Measurements from ENCODE around the gene MRPL51. TPM values are rescaled to one million over a fixed set of nuclear protein-coding genes. Genes with fewer than 3 reads are reported as not detected.

Gene MRPL51
- total and polyA plus RNA-seq, 2 donors (not counting 1 experiment from before 2014, with no cell fraction given), result 18.6 to 72.6 TPM

- WGBS (ENCODE audit: insufficient coverage), result 97% methylated on average over 12 of the region's 16 CpGs
- peak overlapping the region; percentile 98 for H3K9ac ChIP-seq (ENCODE audit: low read length)
- H3K4me1 ChIP-seq (ENCODE audit: control insufficient read depth in 2 of 2, insufficient read depth in 2 of 2, low read length in 2 of 2), result peaks cover 46 to 68% of the 10 kb centered on the region in 2 donors
- intact Hi-C loops (cut with micrococcal nuclease), result no loop called here
- no peaks in the 10 kb centered on the region for H3K27me3 ChIP-seq (replicated peaks in 1 of 4; ENCODE audit: control extremely low read depth in 1 of 4, control insufficient read depth in 3 of 4, insufficient read depth in 4 of 4, low read length in 3 of 4)
- no peaks in the 10 kb centered on the region for H3K27me3 Mint-ChIP-seq
- ATAC-seq (ENCODE audit: low read depth), result no peak
- TF ChIP-seq EZH2 (IDR thresholded peaks at IDR 0.05; ENCODE audit: borderline replicate concordance, insufficient read depth, low read depth, low read length, poor library complexity, severe bottlenecking) (no peak), CTCF (IDR thresholded peaks at IDR 0.05) (no peak)
- H3K4me2 ChIP-seq (replicated peaks; ENCODE audit: low read depth, low read length, poor library complexity, severe bottlenecking), result peak overlapping the region; percentile 83
- no peaks in the 10 kb centered on the region for H3K9me3 Mint-ChIP-seq (ENCODE audit: insufficient read depth)
- peaks cover 72% of the 10 kb centered on the region for H3K4me1 Mint-ChIP-seq
- H3K4me3 Mint-ChIP-seq, result peak overlapping the region; percentile 97
- peak overlapping the region in 1 of 5 experiments; percentile 97 for H3K4me3 ChIP-seq (ENCODE audit: control extremely low read depth in 1 of 5, extremely low read depth in 1 of 5, insufficient read depth in 1 of 5, low read depth in 2 of 5, low read length in 4 of 5)
- peaks cover 70% of the 10 kb centered on the region for H3K79me2 ChIP-seq (ENCODE audit: control insufficient read depth, insufficient read depth, low read length)
- no peaks in the 10 kb centered on the region for H4K20me1 ChIP-seq (ENCODE audit: control insufficient read depth, insufficient read depth, low read length, poor library complexity, severe bottlenecking)
- no peak for DNase-seq
- CTCF ChIA-PET, result interaction anchor here (0.5 to 5.2 kb wide), 9 partner anchors 10 to 26 kb away, joined by 3 to 80 read pairs (median 5); partner anchors contain the start of gene VAMP1
- peak overlapping the region; percentile 80 for H2AFZ ChIP-seq (ENCODE audit: insufficient read depth, low read depth, low read length, poor library complexity, severe bottlenecking)
- POLR2A ChIA-PET, result interaction anchor here (1.1 to 3.4 kb wide), 7 partner anchors 7 to 25 kb away, joined by 3 to 54 read pairs (median 12); partner anchors contain the start of gene VAMP1
- H3K9me3 ChIP-seq (ENCODE audit: control extremely low read depth in 1 of 3, control insufficient read depth in 2 of 3, insufficient read depth in 1 of 3, low read length in 2 of 3), result no peaks in the 10 kb centered on the region
- peaks cover 0 to 28% of the 10 kb centered on the region in 2 experiments for H3K36me3 ChIP-seq (replicated peaks in 1 of 2; ENCODE audit: control extremely low read depth in 1 of 2, control insufficient read depth in 1 of 2, extremely low read depth in 1 of 2, insufficient read depth in 2 of 2, low read length in 1 of 2)
- peak overlapping the region; percentile 99 for H3K27ac Mint-ChIP-seq
- H3K27ac ChIP-seq (ENCODE audit: low read length in 2 of 2), result peak overlapping the region; percentile 96 to 98
Observed at GRCh38 chr12:6450091-6450868, 42.8 kb downstream of the MRPL51 start.
